Mesothelial cell of epicardium (in vitro differentiated cells): ENCODE data around the gene LGALS4. TPM values are rescaled to one million over a fixed set of nuclear protein-coding genes. Genes with fewer than 3 reads are reported as not detected.
"Not testable (repeated sequence)": the region's sequence is repeated elsewhere in the genome, so short reads cannot be mapped to it uniquely, and the experiment has no call there.

ENCODE experiments used
- DNase-seq, 2 experiments: peaks; one replicate each; pipeline ENCODE4 v3.0.0; 2021; ENCODE audit warnings: low spot score in 2 of 2; ENCODE audit not compliant: unreplicated experiment in 2 of 2
- H3K27ac Mint-ChIP-seq: 2 replicates; pipeline ENCODE4 v1.8.0; 2021; ENCODE audit warnings: mixed read lengths
- H3K27me3 Mint-ChIP-seq: 2 replicates; pipeline ENCODE4 v1.8.0; 2021; ENCODE audit warnings: low read depth, mixed read lengths
- H3K36me3 Mint-ChIP-seq: 2 replicates; pipeline ENCODE4 v1.8.0; 2021; ENCODE audit warnings: mixed read lengths
- H3K4me1 Mint-ChIP-seq: 2 replicates; pipeline ENCODE4 v1.8.0; 2021; ENCODE audit warnings: mixed read lengths
- H3K4me3 Mint-ChIP-seq: 2 replicates; pipeline ENCODE4 v1.8.0; 2021; ENCODE audit warnings: mild to moderate bottlenecking, moderate library complexity, mixed read lengths
- H3K9me3 Mint-ChIP-seq: 2 replicates; pipeline ENCODE4 v1.8.0; 2021; ENCODE audit warnings: mixed read lengths
- CTCF ChIP-seq: fragments of 200-600 bp; sonication (generic); IDR thresholded peaks from one replicate; pipeline ENCODE4 v1.5.0; 2021; ENCODE audit warnings: antibody characterized with exemption; ENCODE audit not compliant: unreplicated experiment
- total RNA-seq: library from RNA; stranded (reverse); gene quantifications from 3 replicates; pipeline ENCODE4 v1.2.1, GENCODE V29; 2021

LGALS4 gene
- total RNA-seq, 1 donor from 2014 or later, result 1.6 TPM

DNA sequence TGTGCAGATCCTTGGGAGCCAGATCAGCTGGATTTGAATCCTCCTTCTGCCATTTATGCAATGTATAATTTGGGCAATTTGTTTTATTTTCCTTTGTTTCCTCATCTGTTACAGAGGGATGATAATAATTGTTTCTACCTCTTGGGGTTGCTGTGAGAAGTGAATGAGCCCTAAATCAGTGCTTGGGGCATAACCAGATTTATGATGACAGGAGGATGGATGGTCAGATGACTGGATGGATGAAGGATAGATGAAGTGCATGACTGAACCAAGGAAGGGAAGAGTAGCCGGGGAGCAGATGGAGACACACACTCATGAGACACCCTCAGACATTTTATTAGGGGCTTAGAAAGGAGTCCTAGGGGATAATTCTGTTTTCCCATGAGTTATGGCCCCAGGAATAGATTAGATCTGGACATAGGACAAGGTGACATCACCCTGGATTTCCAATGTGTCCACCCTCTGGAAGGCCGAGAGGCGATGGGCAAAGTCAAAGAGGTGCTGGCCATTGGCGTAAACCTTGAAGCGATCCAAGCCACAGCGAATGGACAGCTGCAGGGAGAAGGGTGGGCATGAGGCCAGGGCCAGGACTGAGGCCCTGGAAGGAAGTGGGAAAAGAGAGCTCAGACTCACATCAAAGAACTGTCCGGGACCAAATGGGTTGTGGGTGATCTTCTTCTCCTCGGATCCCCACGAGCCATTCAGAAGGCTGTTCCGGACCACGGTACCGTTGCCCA lies 11.2 kb downstream of the LGALS4 start:
- no peaks in the 10 kb centered on the region for H3K9me3 Mint-ChIP-seq

GRCh38 chr19:38800577-38801347 lies 12.0 kb downstream of the LGALS4 start:
- no peak for TF ChIP-seq CTCF
- Mint-ChIP-seq H3K27ac (no peak overlapping the region), H3K9me3 (no peaks in the 10 kb centered on the region), H3K36me3 (peaks cover 2% of the 10 kb centered on the region), H3K27me3 (no peaks in the 10 kb centered on the region), H3K4me1 (peaks cover 2% of the 10 kb centered on the region), H3K4me3 (no peak overlapping the region)
- DNase-seq, result no peak

More for the DNA sequence above, 11.2 kb downstream of the LGALS4 start:
- Mint-ChIP-seq H3K4me1 (peaks cover 2% of the 10 kb centered on the region), H3K36me3 (peaks cover 2% of the 10 kb centered on the region), H3K4me3 (no peak overlapping the region), H3K27me3 (no peaks in the 10 kb centered on the region), H3K27ac (no peak overlapping the region)
- TF ChIP-seq CTCF, result no peak
- no peak for DNase-seq

DNA sequence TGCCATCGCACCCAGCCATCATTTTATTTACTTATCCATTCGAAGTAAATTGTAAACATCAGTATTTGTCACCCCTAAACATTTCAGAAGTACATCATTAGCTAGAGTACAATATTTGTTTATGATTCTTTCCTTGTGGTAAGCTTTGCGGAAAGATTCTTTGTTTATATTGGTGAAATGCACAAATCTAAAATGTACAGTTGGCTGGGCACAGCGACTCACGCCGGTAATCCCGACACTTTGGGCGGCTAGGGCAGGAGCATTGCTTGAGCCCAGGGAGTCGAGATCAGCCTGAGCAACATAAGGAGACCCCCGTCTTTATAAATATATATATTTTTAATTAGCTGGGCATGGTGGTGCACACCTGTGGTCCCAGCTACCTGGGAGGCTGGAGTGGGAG lies 13.6 kb downstream of the LGALS4 start:
- H3K27ac Mint-ChIP-seq, result no peak overlapping the region
- H3K4me1 Mint-ChIP-seq, result peaks cover 2% of the 10 kb centered on the region
- no peak for DNase-seq
- no peaks in the 10 kb centered on the region for H3K9me3 Mint-ChIP-seq
- no peak for TF ChIP-seq CTCF
- H3K4me3 Mint-ChIP-seq, result no peak overlapping the region
- H3K36me3 Mint-ChIP-seq, result peaks cover 2% of the 10 kb centered on the region
- H3K27me3 Mint-ChIP-seq, result no peaks in the 10 kb centered on the region

GRCh38 chr19:38797781-38798180 lies 15.0 kb downstream of the LGALS4 start:
- H3K4me1 Mint-ChIP-seq, H3K4me3 Mint-ChIP-seq, H3K27me3 Mint-ChIP-seq, DNase-seq, H3K27ac Mint-ChIP-seq, H3K9me3 Mint-ChIP-seq, H3K36me3 Mint-ChIP-seq: not testable (repeated sequence)

DNA sequence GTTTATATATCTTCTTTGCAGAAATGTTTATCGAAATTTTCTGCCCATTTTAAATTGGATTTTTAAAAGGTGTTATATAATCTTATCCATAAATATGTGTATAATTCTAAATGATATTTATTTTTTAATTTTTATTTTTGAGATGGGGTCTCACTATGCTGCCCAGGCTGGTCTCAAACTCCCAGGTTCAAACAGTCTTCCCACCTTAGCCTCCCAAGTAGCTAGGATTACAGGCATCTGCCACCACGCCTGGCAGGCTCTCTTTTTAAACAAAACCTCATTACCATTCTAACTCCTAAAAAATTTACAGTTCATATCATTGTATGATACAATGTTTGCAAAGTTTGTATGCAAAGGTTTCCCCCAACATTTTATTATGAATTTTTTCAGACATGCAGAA lies 16.6 kb downstream of the LGALS4 start:
- no peaks in the 10 kb centered on the region for H3K27me3 Mint-ChIP-seq

More for the DNA sequence above, 16.6 kb downstream of the LGALS4 start:
- Mint-ChIP-seq H3K9me3 (no peaks in the 10 kb centered on the region), H3K27ac (no peak overlapping the region), H3K36me3 (peaks cover 2% of the 10 kb centered on the region), H3K4me3 (no peak overlapping the region), H3K4me1 (peaks cover 6% of the 10 kb centered on the region)
- no peak for DNase-seq
- no peak for TF ChIP-seq CTCF
